Psoas muscle (tissue), 8 donors: ENCODE measurements around the gene SLC27A1. TPM values are rescaled to one million over a fixed set of nuclear protein-coding genes. Genes with fewer than 3 reads are reported as not detected.

Experiments
- ATAC-seq, 4 donors: fragments of 200-7000 bp; cut with Tn5 transposase; one replicate each; pipeline ENCODE4 v1.9.1; 2020; ENCODE audit warnings: moderate library complexity in 3 of 4, mild to moderate bottlenecking in 2 of 4
- DNase-seq, 2 donors: peaks; one replicate each; pipeline ENCODE4 v3.0.0-alpha.2; 2020
- H3K27ac ChIP-seq: fragments of 200-600 bp; one replicate; pipeline ENCODE4 v1.8.0; 2022
- H3K27me3 ChIP-seq, 3 donors: fragments of 200-600 bp in 1 of 3; one replicate each; pipeline versions ENCODE4 v1.6.1 to v1.8.0; 2013 to 2022; ENCODE audit warnings: low read length in 2 of 3, mild to moderate bottlenecking in 2 of 3, moderate library complexity in 1 of 3; ENCODE audit not compliant: insufficient read depth in 3 of 3
- H3K36me3 ChIP-seq, 2 donors: fragments of 200-600 bp in 1 of 2; one replicate each; pipeline versions ENCODE4 v1.6.1 to v1.8.0; 2013 to 2022; ENCODE audit warnings: low read depth in 1 of 2, mild to moderate bottlenecking in 1 of 2, moderate library complexity in 1 of 2; ENCODE audit not compliant: insufficient read depth in 1 of 2
- H3K4me1 ChIP-seq: fragments of 200-600 bp; one replicate; pipeline ENCODE4 v1.8.0; 2022
- H3K4me3 ChIP-seq: fragments of 200-600 bp; one replicate; pipeline ENCODE4 v1.8.0; 2022; ENCODE audit warnings: mild to moderate bottlenecking
- H3K9me3 ChIP-seq: fragments of 200-600 bp; one replicate; pipeline ENCODE4 v1.8.0; 2022
- WGBS, 3 donors: extraction: QIAGEN DNeasy Blood & Tissue Kit; methylation state at CpG; one replicate each; pipeline versions ENCODE4 v1.1.6 to v1.1.7; 2013; 5-methylcytosine and 5-hydroxymethylcytosine counted together
- intact Hi-C, 2 donors: fragments of 100-400 bp; cut with DNase I; formaldehyde crosslinking; loops; one replicate each; pipeline versions ENCODE4 v1.11.0 to v1.14.2; 2022
- polyA plus RNA-seq, 3 donors: library from polyadenylated mRNA; stranded (reverse); fragments of 200-250 nt; gene quantifications; one replicate each; pipeline ENCODE4 v1.2.3, GENCODE V29; 2013
- total RNA-seq, 4 donors: library from RNA; stranded (reverse); fragmentation: NEBNext Ultra II Directional in 2 of 4; extraction: Animal tissue kit (Norgen Biotek cat#: 25700) in 2 of 4; gene quantifications; one replicate each; pipeline versions ENCODE4 v1.2.1 to v1.2.4, GENCODE V29; 2021 to 2023
- TF ChIP-seq, protein P1 (sequence below): fragments of 200-600 bp; IDR thresholded peaks from one replicate; pipeline ENCODE4 v1.8.0; 2022; ENCODE audit warnings: antibody characterized with exemption
- donor health status: healthy with polysubstance abuse.
- donor health status: DM: no; HTN: no; CAD: no; lungs with moderate emphysema.
- donor health status: Bipolar disorder and iron deficiency.
- donor health status: healthy.
- donor health status: DM: yes; HTN: yes; CAD: no.
- donor health status: DM: no; HTN: no; CAD: no.
- donor health status: DM: no; HTN: no; CAD: no.
- donor health status: DM: yes; HTN: yes; CAD: no.

The SLC27A1 gene
- total and polyA plus RNA-seq, 7 donors, result 11.8 to 40.1 (median 25.5) TPM

GRCh38 chr19:17487284-17488121, 17.2 kb downstream of the SLC27A1 start:
- H3K27ac ChIP-seq, result no peak overlapping the region
- intact Hi-C loops, result no loop called here
- H3K4me1 ChIP-seq, result no peaks in the 10 kb centered on the region
- no peaks in the 10 kb centered on the region for H3K9me3 ChIP-seq
- H3K27me3 ChIP-seq, result no peaks in the 10 kb centered on the region
- H3K36me3 ChIP-seq, result peaks cover 0 to 41% of the 10 kb centered on the region in 2 donors
- TF ChIP-seq, protein P1, sequence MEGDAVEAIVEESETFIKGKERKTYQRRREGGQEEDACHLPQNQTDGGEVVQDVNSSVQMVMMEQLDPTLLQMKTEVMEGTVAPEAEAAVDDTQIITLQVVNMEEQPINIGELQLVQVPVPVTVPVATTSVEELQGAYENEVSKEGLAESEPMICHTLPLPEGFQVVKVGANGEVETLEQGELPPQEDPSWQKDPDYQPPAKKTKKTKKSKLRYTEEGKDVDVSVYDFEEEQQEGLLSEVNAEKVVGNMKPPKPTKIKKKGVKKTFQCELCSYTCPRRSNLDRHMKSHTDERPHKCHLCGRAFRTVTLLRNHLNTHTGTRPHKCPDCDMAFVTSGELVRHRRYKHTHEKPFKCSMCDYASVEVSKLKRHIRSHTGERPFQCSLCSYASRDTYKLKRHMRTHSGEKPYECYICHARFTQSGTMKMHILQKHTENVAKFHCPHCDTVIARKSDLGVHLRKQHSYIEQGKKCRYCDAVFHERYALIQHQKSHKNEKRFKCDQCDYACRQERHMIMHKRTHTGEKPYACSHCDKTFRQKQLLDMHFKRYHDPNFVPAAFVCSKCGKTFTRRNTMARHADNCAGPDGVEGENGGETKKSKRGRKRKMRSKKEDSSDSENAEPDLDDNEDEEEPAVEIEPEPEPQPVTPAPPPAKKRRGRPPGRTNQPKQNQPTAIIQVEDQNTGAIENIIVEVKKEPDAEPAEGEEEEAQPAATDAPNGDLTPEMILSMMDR, result no peak
- DNase-seq (no peak), ATAC-seq (no peak)
- whole genome bisulfite sequencing, 3 donors, result 67 to 73% (median 72%) methylated on average over 18 of the region's 18 CpGs
- H3K4me3 ChIP-seq, result no peak overlapping the region

DNA sequence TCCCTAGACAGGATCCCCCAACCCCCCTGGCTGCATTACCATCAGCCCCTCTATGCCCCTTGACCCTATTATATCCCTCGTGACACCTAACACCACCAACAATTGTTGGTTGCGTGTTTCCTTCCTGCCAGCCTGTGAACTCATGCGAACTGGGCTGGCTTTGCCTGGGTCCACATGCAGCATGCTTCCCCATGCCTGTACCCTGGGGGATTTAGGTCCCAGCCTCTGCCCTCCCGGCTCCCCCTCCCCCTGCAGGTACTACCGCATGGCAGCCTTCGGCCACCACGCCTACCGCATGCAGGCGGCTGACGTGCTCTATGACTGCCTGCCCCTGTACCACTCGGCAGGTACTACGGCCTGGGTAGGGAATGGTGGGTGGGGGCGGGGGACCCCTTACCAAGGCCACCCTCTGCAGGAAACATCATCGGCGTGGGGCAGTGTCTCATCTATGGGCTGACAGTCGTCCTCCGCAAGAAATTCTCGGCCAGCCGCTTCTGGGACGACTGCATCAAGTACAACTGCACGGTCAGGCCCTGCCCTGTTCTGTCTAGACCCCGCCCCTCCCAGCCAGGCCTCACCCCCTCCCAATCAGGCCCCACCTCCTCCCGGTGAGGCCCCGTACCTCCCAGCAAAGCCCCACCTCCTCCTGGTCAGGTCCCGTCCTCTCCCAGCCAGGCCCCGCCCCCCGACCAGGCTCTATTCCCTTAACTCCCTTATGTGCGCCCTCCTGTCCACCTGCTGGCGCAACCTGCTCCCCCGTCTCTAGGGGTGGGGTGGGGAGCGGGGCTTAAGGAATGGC, 18.5 kb downstream of the SLC27A1 start:
- Histone ChIP-seq H3K4me1 (no peaks in the 10 kb centered on the region), H3K9me3 (no peaks in the 10 kb centered on the region), H3K27ac (peak overlapping the region; percentile 30), H3K36me3 (peaks cover 0 to 41% of the 10 kb centered on the region in 2 donors), H3K27me3 (no peaks in the 10 kb centered on the region), H3K4me3 (peak overlapping the region; percentile 11)
- 60 to 65% (median 61%) methylated on average over 26 to 31 of the region's 31 CpGs for WGBS, 3 donors
- TF ChIP-seq, protein P1, result peak; percentile 8
- ATAC-seq, result peak; percentile 35 to 58 (median 44)
- intact Hi-C loops, result no loop called here
- peak in 1 of 2 donors; percentile 63 for DNase-seq

DNA sequence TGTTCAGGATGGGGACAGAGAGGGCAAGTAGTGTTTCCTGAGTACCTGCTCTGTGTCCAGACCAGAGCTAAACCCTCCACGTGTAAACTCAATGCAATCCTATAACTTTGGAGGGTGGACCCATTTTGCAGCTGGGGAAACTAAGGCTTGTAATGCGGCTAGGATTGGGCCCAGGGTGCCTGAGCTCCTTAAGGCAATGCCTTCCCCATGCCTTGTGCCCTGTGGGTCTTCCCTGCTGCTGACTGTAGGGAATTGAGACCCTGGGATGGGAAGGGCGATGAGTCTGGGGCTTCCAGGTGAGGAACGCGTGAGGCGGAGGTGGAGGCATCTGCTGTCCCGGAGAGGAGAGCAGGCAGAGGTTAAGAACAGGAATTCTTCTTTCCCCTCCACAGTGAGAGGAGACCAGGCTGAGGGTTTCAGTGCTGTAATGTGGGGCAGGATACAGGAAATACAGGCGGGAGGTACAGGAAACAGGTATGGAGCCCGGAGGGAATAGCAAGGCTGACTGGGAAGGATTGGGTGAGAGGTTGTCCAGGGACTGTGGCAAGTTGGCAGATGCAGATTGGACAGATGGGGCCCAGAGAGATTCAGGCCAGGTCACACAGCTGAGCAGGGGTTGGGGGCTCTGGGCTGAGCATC, 19.2 kb downstream of the SLC27A1 start:
- H3K4me3 ChIP-seq, result no peak overlapping the region
- WGBS, 3 donors, result 78 to 82% (median 80%) methylated on average over 9 of the region's 9 CpGs
- peak overlapping the region; percentile 9 for H3K27ac ChIP-seq
- H3K27me3 ChIP-seq, result no peaks in the 10 kb centered on the region
- TF ChIP-seq, protein P1, result no peak
- H3K4me1 ChIP-seq, result no peaks in the 10 kb centered on the region
- H3K9me3 ChIP-seq, result no peaks in the 10 kb centered on the region
- intact Hi-C loops, result no loop called here
- H3K36me3 ChIP-seq, result peaks cover 0 to 41% of the 10 kb centered on the region in 2 donors
- ATAC-seq (no peak), DNase-seq (no peak)

DNA sequence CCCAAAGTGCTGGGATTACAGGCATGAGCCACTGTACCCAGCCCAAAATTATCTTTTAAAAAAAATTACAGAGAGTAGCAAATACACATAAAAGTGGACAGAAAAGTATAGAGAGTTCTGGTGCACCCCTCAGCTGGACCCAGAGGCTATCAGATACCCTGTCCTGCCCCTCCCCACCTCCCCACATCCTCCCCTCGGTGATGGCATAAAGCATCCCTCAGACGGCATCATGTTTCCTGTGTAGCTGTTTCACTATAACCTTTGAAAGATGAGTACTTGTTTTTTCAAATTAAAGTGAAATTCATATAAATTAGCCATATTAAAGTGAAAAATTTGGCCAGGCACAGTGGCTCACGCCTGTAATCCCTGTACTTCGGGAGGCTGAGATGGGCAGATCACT, 20.1 kb downstream of the SLC27A1 start:
- no peak for DNase-seq
- intact Hi-C loops, result no loop called here
- no peak for ATAC-seq
- Histone ChIP-seq H3K4me1 (no peaks in the 10 kb centered on the region), H3K27me3 (no peaks in the 10 kb centered on the region), H3K27ac (no peak overlapping the region), H3K4me3 (no peak overlapping the region), H3K9me3 (no peaks in the 10 kb centered on the region), H3K36me3 (peaks cover 0 to 41% of the 10 kb centered on the region in 2 donors)
- TF ChIP-seq, protein P1, result no peak
- WGBS, 3 donors, result 50 to 56% (median 53%) methylated on average over 4 of the region's 4 CpGs
